Activated CD8-positive, alpha-beta memory T cell treated with anti-CD3 and anti-CD28 coated beads for 1 hour (primary cell): ENCODE measurements around the gene DCUN1D2.

Source experiments
- DNase-seq, 2 donors: peaks; one replicate each; pipeline ENCODE4 v3.0.0-alpha.2; 2020; ENCODE audit warnings: low read depth in 1 of 2; ENCODE audit errors: extremely low read depth in 1 of 2

The DCUN1D2 gene

DNA sequence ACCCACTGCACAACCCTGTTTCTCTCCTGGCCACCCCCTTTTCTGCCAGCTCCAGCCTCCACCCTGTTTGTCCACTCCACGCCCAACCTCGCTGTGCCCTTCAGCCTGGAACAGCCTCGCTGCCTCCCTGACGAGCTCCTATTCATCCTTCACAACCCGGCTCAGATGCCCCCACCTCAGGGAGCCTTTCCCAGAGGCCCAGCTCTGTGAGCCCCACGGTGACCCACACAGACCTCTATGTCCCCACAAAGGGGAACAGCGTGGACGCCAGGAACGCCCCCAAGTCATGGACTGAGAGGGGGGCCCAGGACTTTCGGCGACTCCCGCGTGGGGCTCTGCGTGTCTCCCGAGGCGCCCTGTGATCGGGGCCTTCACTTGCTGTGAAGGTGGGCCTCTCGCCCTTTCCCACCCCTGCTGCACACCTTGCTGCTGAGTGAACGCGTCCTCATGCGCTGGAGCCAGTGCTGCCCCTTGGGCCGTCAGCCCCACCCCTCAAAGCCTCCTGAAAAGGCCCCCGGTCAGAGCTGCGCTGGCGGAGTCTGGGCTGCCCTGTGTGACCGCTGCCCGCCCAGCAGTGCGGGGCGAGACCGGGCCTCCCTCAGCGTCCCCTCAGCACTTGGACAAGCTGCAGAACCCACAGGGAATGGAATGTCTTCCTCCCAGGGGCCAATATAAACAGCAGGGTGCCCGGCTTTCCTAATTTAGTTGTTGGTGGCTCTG, 77.2 kb downstream of the DCUN1D2 start:
- DNase-seq = no peak

DNA sequence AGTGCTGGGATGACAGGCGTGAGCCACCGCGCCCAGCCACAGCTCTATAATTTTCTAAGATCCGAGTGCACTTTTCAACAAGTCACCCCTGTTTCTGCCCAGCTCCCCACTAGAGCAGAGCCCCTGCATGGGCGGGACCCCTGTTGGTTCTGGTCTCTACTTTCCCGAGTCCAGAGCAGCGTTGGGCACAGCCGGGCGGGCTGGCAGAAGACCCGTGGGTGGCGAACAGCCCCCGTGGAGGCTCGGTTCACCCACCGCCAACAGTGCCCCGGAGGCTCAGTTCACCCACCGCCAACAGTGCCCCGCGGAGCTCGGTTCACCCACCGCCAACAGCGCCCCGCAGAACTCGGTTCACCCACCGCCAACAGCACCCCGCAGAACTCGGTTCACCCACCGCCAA, 78.1 kb downstream of the DCUN1D2 start:
- DNase-seq = no peak

DNA sequence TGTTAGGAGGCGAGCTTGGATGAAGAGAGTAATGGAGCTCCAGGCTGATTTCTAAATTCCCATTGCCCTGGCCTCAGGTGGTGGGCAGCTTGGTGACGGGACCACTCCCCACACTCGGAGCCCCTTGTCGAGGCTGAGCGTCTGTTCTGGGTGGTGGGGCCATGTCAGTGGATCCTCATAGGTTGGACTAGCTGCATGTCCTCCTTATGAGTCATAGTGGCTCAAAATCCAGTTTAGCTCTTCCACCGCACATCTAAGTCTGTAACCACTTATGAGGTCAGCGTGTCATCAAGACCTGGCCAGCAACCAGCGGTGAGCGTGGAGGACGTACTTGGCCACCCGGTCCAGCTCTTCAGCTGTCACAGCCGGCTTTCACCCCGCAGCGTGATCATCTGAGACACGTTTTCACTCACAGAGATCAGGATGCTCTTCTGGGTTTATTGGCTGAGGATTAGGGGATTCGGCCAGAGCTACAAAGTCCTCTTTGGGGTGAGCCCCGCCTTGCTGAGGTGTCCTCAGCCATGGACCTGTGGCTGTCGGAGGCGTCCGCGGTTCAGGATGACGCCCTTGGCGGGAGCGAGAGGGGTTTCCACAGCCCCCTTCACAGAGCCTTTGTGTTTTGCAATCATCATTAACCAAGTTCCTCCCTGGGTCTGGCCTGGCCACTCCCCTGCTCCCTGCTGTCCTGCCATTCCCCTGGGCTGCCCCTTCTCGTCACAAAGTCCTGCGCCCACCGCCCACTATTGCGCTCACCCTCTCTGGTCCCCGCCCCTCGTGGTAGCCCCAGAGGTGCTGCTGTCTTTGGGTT, 79.1 kb downstream of the DCUN1D2 start:
- DNase-seq = no peak

DNA sequence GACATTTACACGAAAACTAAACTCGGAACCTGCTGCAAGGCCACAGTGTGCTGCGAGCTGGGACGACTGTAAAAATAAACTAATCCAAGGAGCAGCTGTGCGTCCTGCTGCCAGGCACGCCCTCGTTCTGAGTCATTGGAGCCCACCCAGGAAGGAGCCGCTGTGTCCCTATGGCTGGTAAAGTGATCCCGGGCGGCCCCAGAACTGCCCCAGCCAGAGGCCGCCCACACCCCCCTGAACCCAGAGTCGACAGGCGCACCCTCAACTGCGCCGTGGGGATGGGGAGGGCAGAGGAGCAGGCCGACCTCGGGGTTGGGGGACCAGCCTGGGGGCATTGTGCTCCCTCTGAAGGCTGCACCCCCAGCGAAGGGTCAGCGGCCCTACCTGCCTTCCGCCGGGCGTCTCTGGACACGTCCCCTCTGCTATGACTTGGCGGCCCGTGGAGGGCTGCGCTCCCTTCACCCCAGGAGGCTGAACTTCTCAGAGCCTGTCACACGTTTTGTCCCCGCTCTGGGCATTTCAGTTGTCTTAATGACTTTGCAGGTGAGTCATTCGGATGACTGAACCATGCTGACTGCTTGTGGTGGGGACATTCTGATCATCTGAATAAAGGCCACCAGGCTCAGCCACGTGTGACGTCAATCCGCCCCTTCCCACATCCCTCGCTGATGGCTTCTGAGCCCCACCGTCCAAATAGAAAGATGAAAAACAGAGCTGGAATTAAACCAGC, 79.9 kb downstream of the DCUN1D2 start:
- DNase-seq = no peak

DNA sequence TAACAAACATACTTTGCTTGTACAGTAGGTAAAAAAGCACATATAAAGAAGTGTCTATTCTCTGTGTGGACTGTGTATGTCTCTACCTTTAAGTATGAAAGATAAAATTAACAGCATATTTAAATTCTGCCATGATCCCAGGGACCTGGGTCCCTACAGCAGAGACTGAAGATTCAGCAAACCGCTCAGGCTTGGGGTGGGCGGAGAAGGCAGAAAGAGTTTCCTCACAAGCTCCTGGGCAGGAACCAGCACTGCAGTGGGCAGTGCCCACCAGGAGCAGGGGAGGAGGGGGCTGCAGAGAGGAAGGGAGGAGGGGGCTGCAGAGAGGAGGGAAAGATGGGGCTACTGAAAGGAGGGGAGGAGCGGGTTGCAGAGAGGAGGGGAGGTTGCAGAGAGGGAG, 81.9 kb downstream of the DCUN1D2 start:
- no peak for DNase-seq

DNA sequence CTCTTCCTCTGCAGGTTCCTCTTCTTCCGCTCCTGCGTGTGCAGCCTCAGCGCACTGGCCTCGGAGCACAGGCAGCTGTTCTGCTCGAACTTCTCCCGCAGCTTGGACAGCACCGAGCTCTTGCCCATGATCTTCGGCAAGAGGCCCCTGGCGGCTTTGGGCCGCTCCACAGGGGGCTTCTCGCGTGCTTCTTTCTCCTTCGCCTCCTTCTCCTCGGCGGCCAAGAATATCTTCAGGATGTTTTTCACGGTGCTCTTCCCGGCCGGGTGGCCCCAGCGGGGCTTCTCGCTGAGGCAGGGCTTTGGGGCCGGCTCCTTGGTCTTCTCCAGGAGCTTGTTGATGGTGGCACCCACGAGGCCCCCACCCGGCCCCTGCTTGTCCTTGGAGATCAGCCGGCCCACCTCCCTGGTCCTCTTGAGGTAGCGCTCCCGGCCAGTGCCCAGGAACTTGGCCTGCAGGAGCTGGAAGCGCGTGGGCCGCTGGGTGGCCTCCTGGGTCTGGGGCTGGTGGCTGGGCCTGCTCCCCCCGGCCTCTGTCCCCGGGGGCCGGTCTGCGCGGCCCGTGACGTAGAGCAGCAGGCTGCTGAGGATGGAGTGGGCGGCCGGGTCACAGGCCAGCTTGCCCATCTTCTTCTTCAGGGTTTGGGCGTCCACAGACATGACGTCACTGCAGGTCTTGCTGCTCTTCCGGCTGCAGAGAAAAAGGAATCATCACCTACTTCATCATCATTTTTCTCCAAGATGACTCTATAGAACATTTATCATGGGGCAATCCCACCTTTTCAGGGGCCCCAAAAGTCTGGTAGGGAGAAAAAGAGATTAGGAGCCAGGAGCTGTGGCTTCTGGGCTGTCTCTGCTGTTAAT, 82.7 kb downstream of the DCUN1D2 start:
- no peak for DNase-seq

DNA sequence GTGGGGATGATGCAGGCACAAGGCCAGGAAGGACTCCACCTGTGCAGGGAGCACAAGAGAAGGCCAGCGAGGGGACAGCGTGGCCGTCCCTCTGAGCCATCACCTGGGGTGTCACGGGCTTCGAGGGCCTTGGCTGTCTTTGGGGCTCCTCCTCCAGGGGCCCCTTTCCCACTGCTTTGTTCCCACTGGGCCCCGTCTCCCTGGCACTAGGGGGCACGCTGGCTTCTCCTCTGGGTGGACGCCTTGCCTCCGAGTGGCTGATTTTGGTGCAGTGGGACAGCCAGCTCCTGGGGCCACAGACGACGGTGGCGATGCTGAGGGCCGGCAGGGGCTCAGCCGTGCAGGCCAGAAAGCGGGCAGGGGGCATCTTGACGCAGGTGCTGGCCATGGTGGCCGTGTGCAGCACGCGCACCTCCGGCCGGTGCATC, 83.4 kb downstream of the DCUN1D2 start:
- DNase-seq = no peak

DNA sequence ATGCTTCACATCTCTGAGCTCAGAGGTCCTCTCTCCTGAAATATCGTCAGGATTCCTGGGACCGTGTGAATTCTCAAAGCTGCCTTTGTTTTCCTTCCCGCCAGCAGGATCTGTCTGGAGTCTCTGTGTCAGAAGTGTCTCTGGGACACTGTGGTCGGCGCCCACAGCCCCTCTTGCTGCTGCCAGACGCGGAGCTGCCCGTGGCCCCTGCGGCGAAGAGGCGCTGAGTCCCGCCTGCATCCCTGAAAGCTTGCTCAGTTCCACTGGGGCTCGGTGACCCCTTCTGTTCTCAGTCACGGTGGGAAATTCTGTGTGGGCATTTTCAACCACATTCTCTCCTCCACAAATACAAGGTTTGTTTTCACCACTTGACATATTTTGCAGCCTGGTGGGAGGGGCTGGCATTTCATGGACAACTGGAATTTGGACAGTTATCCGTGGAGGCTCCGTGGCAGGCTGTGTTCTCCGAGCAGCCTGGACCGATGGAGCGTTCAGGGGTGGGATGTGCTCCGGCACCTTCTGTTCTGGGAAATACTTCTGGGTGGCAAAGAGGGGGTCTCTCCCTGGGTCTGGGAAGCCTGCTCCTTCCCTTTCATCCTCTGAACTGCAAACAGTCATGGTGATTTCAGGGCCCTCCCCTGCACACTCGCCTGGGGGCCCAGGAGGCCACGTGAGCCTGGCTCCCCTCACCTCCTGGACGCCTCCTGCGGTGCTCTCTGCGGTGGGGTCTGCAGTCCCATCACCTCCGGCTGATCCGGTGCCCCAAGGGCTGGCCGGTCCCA, 84.0 kb downstream of the DCUN1D2 start:
- DNase-seq = no peak
